SK-MEL-5 (cell line): ENCODE measurements around the gene DNAL1. TPM values are rescaled to one million over a fixed set of nuclear protein-coding genes. Genes with fewer than 3 reads are reported as not detected.
"Not testable (repeated sequence)": the region's sequence is repeated elsewhere in the genome, so short reads cannot be mapped to it uniquely, and the experiment has no call there.

Experiments
- DNase-seq: peaks from one replicate; pipeline ENCODE4 v3.0.0-alpha.2; 2016; ENCODE audit warnings: low read depth, low spot score
- in situ Hi-C: cut with HindIII; loops from 2 replicates; pipeline ENCODE4 v1.10.0; 2016; ENCODE audit warnings: low sequenced_read_pairs, high pct_unique_total_duplicates, low pct_unique_long_range_greater_than_20kb
- total RNA-seq: library from RNA; depleted of rRNA; stranded (reverse); fragments of >200 nt; shearing (Covaris generic); gene quantifications from 2 replicates; pipeline ENCODE4 v1.2.3, GENCODE V29; 2014

DNAL1 gene
- total RNA-seq, 1 experiment from 2014 or later = 7.1 TPM

GRCh38 chr14:73680821-73681220 is 36.0 kb downstream of the DNAL1 start:
- in situ Hi-C loops = no loop called here
- DNase-seq = no peak

GRCh38 chr14:73684627-73685026 is 39.8 kb downstream of the DNAL1 start:
- in situ Hi-C loops = no loop called here
- DNase-seq = no peak

GRCh38 chr14:73685328-73685727 is 40.5 kb downstream of the DNAL1 start:
- in situ Hi-C loops = no loop called here
- DNase-seq = no peak

- in situ Hi-C loops = no loop called here
These were observed 42.1 kb downstream of the DNAL1 start for GRCh38 chr14:73686901-73687300.

GRCh38 chr14:73694083-73694482 is 49.3 kb downstream of the DNAL1 start:
- in situ Hi-C loops = no loop called here

More at GRCh38 chr14:73686901-73687300, 42.1 kb downstream of the DNAL1 start:
- DNase-seq = no peak

GRCh38 chr14:73695082-73695481 is 50.3 kb downstream of the DNAL1 start:
- in situ Hi-C loops = no loop called here
- no peak for DNase-seq

More at GRCh38 chr14:73694083-73694482, 49.3 kb downstream of the DNAL1 start:
- DNase-seq = no peak

GRCh38 chr14:73695997-73696396 is 51.2 kb downstream of the DNAL1 start:
- no peak for DNase-seq
- in situ Hi-C loops = no loop called here

GRCh38 chr14:73696466-73697400 is 51.9 kb downstream of the DNAL1 start:
- no peak for DNase-seq
- in situ Hi-C loops = no loop called here

GRCh38 chr14:73700325-73700724 is 55.5 kb downstream of the DNAL1 start:
- no peak for DNase-seq

GRCh38 chr14:73708076-73708475 is 63.3 kb downstream of the DNAL1 start:
- DNase-seq, in situ Hi-C loops: not testable (repeated sequence)

More at GRCh38 chr14:73700325-73700724, 55.5 kb downstream of the DNAL1 start:
- in situ Hi-C loops = no loop called here

GRCh38 chr14:73709904-73710469 is 65.2 kb downstream of the DNAL1 start:
- no peak for DNase-seq
- in situ Hi-C loops = no loop called here

- in situ Hi-C loops = no loop called here
- no peak for DNase-seq
These were observed 66.0 kb downstream of the DNAL1 start for GRCh38 chr14:73710737-73711136.

GRCh38 chr14:73712071-73712506 is 67.3 kb downstream of the DNAL1 start:
- in situ Hi-C loops = no loop called here
- no peak for DNase-seq

GRCh38 chr14:73712540-73713180 is 67.9 kb downstream of the DNAL1 start:
- in situ Hi-C loops = no loop called here
- no peak for DNase-seq

- DNase-seq = no peak
- in situ Hi-C loops = no loop called here
These were observed 68.5 kb downstream of the DNAL1 start for GRCh38 chr14:73713206-73713802.

- in situ Hi-C loops = no loop called here
- peak; percentile 76 for DNase-seq
These were observed 69.2 kb downstream of the DNAL1 start, which contains the start of gene PNMA1 for GRCh38 chr14:73713803-73714655. TSS of gene PNMA1 (minus strand) at chr14:73714384. CDS start at chr14:73713639, 745 bp downstream.

- DNase-seq = no peak
- in situ Hi-C loops = no loop called here
These were observed 69.9 kb downstream of the DNAL1 start for GRCh38 chr14:73714656-73715081.
